Cardiac muscle cell (in vitro differentiated cells and primary cell): ENCODE results near the gene CDC25A. TPM values are rescaled to one million over a fixed set of nuclear protein-coding genes. Genes with fewer than 3 reads are reported as not detected.

Experiments
- DNase-seq, 2 donors: peaks; one replicate each; pipeline versions ENCODE4 v3.0.0 to v3.0.0-alpha.2; 2010 to 2017; ENCODE audit warnings: low read depth in 1 of 2, low spot score in 1 of 2
- H3K27ac ChIP-seq: fragments of 200-600 bp; sonication (generic); 2 replicates; pipeline ENCODE4 v1.5.1; 2016
- H3K27me3 ChIP-seq: fragments of 200-600 bp; sonication (generic); 2 replicates; pipeline ENCODE4 v1.6.0; 2016; ENCODE audit warnings: control low read depth
- H3K36me3 ChIP-seq: fragments of 200-600 bp; sonication (generic); 2 replicates; pipeline ENCODE4 v1.5.1; 2016; ENCODE audit warnings: control low read depth
- H3K4me1 ChIP-seq: fragments of 200-600 bp; sonication (generic); 2 replicates; pipeline ENCODE4 v1.8.1; 2017; ENCODE audit warnings: low read depth, mild to moderate bottlenecking, mixed run types
- H3K4me3 ChIP-seq: fragments of 200-600 bp; sonication (generic); 2 replicates; pipeline ENCODE4 v1.5.1; 2016; ENCODE audit warnings: mild to moderate bottlenecking
- H3K9me3 ChIP-seq: fragments of 200-600 bp; sonication (generic); 2 replicates; pipeline ENCODE4 v1.5.1; 2017; ENCODE audit warnings: low read depth, mild to moderate bottlenecking, control low read depth
- polyA plus RNA-seq: library from polyadenylated mRNA; unstranded; fragments of >200 nt; fragmentation: Nextera tagmentation; extraction: Ambion mirVana; gene quantifications from 2 replicates; pipeline ENCODE4 v1.2.1, GENCODE V29; 2016
- total RNA-seq: library from RNA; depleted of rRNA; stranded (reverse); fragments of >200 nt; gene quantifications from 2 replicates; pipeline ENCODE4 v1.2.3, GENCODE V29; 2016
- TF ChIP-seq, protein P1 (sequence below): IDR thresholded peaks from 2 replicates; pipeline ENCODE4 v1.5.1; 2012; ENCODE audit warnings: low read depth, mild to moderate bottlenecking, low read length

The CDC25A gene
- total and polyA plus RNA-seq, 2 experiments from 2014 or later: 12.6 to 12.8 TPM

DNA sequence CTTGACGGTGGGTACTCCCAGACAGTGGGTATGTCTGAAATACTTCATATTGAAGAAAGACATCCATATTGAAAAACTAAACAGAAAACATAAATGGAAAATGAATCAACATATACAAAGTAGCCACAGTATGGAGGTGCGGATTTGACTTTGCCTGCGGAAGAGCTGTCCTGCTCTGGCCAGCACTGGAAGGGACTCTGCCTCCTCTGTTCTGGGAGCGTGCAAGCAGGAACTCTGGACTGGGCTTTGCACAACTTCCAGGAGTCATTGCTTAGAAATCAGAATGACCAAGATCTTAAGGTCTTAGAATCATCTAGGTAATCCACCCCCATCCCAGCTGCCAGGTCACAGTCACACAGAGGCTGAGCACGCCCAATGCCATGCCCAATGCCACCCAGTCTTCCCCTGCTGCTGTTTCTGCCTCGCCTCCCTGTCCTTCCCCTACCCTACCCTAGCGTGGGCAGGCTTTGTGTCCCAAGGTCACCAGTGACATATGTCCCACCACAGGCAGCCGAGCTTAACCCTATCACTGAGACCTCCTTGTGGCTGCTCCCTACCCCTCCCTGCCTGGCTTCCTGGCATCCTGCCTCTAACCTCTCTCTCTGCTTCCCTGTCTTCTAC lies 36.3 kb downstream of the CDC25A start:
- Histone ChIP-seq H3K4me3 (no peak overlapping the region), H3K27ac (no peak overlapping the region), H3K27me3 (no peaks in the 10 kb centered on the region), H3K9me3 (no peaks in the 10 kb centered on the region), H3K4me1 (peaks cover 4% of the 10 kb centered on the region), H3K36me3 (no peaks in the 10 kb centered on the region)
- DNase-seq: peak in 1 of 2 donors; percentile 6
- TF ChIP-seq, protein P1, sequence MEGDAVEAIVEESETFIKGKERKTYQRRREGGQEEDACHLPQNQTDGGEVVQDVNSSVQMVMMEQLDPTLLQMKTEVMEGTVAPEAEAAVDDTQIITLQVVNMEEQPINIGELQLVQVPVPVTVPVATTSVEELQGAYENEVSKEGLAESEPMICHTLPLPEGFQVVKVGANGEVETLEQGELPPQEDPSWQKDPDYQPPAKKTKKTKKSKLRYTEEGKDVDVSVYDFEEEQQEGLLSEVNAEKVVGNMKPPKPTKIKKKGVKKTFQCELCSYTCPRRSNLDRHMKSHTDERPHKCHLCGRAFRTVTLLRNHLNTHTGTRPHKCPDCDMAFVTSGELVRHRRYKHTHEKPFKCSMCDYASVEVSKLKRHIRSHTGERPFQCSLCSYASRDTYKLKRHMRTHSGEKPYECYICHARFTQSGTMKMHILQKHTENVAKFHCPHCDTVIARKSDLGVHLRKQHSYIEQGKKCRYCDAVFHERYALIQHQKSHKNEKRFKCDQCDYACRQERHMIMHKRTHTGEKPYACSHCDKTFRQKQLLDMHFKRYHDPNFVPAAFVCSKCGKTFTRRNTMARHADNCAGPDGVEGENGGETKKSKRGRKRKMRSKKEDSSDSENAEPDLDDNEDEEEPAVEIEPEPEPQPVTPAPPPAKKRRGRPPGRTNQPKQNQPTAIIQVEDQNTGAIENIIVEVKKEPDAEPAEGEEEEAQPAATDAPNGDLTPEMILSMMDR: no peak

DNA sequence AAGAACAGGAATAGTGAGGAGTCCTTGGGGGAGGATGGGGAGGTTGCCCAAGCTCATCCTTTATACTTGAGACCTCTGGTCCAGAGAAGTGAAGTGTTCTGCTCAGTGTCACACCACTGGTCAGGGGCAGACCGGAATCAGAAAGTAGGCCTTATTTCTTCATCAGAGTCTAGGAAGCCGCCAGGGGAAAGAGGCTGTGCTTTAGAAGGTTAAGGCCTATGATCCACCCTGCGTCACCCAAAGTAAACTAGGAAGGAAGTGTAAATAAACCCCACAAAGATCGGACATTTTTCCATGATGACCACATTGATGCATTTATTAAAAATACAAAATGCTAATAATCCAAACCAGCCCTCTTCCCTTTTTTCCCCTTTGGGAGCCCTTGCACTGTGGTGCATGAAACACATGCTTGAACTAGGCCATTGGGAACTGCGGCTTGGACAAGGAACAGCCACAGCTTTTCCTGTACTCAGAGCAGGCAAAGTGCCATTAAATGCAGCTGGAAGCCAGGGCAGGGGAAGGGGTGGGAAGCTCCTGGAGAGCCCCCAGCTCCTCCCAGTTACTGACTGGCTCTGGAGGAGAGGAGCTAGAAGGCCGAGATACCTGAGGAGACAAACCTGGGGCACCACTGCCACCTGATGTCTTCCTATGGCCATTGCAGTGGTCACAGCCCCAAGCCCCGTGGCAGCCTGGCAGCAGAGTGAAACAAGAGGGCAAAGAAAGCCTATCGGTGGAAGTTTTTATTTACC lies 37.0 kb downstream of the CDC25A start:
- TF ChIP-seq, protein P1: peak; percentile 88
- no peak overlapping the region for H3K27ac ChIP-seq
- DNase-seq: peak; percentile 89
- no peaks in the 10 kb centered on the region for H3K9me3 ChIP-seq
- no peaks in the 10 kb centered on the region for H3K27me3 ChIP-seq
- no peak overlapping the region for H3K4me3 ChIP-seq
- no peaks in the 10 kb centered on the region for H3K36me3 ChIP-seq
- peaks cover 4% of the 10 kb centered on the region for H3K4me1 ChIP-seq

DNA sequence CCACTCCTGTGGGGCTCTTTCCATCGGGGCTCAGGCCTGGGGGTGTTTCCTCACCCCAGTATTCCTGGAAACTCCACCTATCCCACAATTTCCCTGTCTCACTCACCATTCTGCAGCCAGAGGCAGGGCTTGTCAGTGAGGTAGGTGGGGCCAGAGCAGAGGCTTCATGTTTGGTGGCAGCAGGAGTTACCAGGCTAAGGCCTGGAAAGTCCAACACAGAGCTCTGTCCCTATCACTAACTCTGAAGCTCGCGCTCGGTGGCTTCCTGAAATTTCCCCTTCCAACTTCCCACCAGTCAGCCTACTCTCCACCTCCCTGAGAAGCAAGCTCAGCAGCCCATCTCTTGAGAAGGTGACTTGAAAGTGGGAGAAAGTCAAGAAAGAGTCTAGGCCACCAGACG lies 44.2 kb downstream of the CDC25A start:
- no peak overlapping the region for H3K4me3 ChIP-seq
- H3K27me3 ChIP-seq: no peaks in the 10 kb centered on the region
- TF ChIP-seq, protein P1: no peak
- no peaks in the 10 kb centered on the region for H3K9me3 ChIP-seq
- no peak overlapping the region for H3K27ac ChIP-seq
- DNase-seq: no peak
- H3K36me3 ChIP-seq: no peaks in the 10 kb centered on the region
- H3K4me1 ChIP-seq: no peaks in the 10 kb centered on the region

DNA sequence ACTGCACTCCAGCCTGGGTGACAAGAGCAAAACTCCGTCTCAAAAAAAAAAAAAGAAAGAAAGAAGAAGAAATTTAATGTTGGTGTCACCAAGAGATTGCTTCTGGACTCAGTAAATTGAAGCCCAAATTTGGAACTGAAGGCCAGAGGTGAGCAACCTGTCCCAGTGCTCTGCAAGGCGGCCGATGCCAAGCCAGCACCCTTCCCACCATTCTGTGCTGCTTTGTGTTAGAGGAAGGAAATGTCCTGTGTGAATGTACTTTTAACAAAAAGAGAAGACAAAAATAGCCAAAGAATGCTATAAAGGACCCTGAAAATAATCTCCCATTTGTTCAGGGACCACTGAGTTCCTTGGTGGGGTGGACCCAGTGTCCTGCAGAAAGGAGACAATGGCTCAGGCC lies 44.6 kb downstream of the CDC25A start:
- Histone ChIP-seq H3K4me1 (no peaks in the 10 kb centered on the region), H3K9me3 (no peaks in the 10 kb centered on the region), H3K4me3 (no peak overlapping the region), H3K27ac (no peak overlapping the region), H3K36me3 (no peaks in the 10 kb centered on the region), H3K27me3 (no peaks in the 10 kb centered on the region)
- TF ChIP-seq, protein P1: no peak
- no peak for DNase-seq

DNA sequence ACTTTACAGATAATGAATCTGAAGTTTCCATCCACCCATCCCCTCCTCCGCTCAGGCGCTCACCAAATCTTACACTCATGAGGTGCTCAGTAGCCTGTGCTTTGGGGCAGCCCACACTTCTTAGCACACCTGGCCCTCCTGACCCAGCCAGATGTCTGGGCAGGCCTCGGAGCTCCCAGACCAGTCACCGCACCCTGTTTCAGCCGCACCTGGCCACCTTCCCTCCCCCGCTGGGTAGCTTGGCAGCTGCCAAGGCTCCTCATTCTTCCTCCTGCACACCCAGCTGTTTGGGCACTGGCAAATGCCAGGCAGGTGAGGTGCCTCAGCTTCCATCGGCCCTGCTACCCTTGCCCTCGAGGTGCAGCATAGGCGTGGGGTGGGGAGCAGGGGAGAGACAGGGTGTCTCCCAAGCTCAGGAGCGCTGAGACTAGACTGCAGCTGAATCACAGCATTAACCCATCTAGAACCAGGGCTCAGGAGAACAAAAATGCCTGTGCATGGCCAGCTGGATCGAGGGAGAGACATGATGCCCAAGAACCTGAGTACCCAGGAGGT lies 45.8 kb downstream of the CDC25A start:
- no peaks in the 10 kb centered on the region for H3K36me3 ChIP-seq
- DNase-seq: no peak
- TF ChIP-seq, protein P1: no peak
- no peaks in the 10 kb centered on the region for H3K4me1 ChIP-seq
- no peak overlapping the region for H3K27ac ChIP-seq
- no peak overlapping the region for H3K4me3 ChIP-seq
- no peaks in the 10 kb centered on the region for H3K9me3 ChIP-seq
- no peaks in the 10 kb centered on the region for H3K27me3 ChIP-seq
